HUES48 (cell line): Measurements from ENCODE around the gene ADM2.
"Not testable (repeated sequence)": the region's sequence is repeated elsewhere in the genome, so short reads cannot be mapped to it uniquely, and the experiment has no call there.

ENCODE experiments used
- H3K27ac ChIP-seq: one replicate; pipeline ENCODE4 v1.7.0; 2013; ENCODE audit warnings: low read depth, low read length, inconsistent platforms
- H3K27me3 ChIP-seq: 2 replicates; pipeline ENCODE4 v1.6.1; 2013; ENCODE audit warnings: mild to moderate bottlenecking, low read length; ENCODE audit not compliant: control insufficient read depth, insufficient read depth
- H3K36me3 ChIP-seq: 2 replicates; pipeline ENCODE4 v1.6.1; 2013; ENCODE audit warnings: low read length; ENCODE audit not compliant: control insufficient read depth, insufficient read depth
- H3K4me1 ChIP-seq: 2 replicates; pipeline ENCODE4 v1.6.1; 2013; ENCODE audit warnings: mild to moderate bottlenecking, low read length; ENCODE audit not compliant: control insufficient read depth, insufficient read depth
- H3K4me3 ChIP-seq: 2 replicates; pipeline ENCODE4 v1.5.1; 2013; ENCODE audit warnings: mild to moderate bottlenecking, low read depth, low read length
- H3K9ac ChIP-seq: 2 replicates; pipeline ENCODE4 v1.6.1; 2013; ENCODE audit warnings: mild to moderate bottlenecking, low read depth, low read length, moderate library complexity
- H3K9me3 ChIP-seq: 2 replicates; pipeline ENCODE4 v1.6.1; 2013; ENCODE audit warnings: low read length; ENCODE audit not compliant: control insufficient read depth, insufficient read depth

The ADM2 gene

DNA sequence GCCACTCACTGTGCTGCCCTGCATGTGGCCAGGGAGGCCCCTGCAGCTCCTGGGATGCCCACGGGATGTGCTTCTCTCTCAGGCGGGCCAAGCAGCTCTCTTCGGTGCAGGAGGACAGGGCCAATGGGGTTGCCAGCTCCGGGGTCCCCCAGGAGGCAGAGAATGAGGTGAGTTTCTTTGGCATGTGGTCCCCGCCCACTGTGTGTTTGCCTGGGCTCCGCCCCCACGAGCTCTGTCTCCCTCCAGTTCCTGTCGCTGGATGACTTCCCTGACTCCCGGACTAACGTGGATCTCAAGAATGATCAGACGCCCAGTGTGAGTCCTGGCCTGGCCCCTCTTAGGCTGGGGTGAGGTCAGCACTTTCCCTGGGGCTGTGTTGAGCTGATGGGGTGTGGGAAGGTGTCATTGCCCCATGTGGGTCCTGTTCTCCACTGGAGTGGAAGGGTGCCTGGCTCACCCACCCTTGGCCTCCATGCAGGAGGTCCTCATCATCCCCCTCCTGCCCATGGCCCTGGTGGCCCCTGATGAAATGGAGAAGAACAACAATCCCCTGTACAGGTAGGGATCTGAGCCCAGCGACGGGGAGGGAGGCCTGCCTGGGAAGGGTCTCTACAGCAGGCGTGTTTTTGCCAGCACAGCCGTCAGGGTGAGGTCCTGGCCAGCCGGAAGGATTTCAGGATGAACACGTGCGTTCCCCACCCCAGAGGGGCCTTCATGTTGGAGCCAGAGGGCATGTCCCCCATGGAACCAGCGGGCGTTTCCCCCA is 36.3 kb downstream of the ADM2 start:
- no peaks in the 10 kb centered on the region for H3K9me3 ChIP-seq
- no peaks in the 10 kb centered on the region for H3K4me1 ChIP-seq
- no peak overlapping the region for H3K9ac ChIP-seq
- H3K36me3 ChIP-seq, result peaks cover 53% of the 10 kb centered on the region
- no peak overlapping the region for H3K27ac ChIP-seq
- H3K4me3 ChIP-seq, result no peak overlapping the region
- no peaks in the 10 kb centered on the region for H3K27me3 ChIP-seq

DNA sequence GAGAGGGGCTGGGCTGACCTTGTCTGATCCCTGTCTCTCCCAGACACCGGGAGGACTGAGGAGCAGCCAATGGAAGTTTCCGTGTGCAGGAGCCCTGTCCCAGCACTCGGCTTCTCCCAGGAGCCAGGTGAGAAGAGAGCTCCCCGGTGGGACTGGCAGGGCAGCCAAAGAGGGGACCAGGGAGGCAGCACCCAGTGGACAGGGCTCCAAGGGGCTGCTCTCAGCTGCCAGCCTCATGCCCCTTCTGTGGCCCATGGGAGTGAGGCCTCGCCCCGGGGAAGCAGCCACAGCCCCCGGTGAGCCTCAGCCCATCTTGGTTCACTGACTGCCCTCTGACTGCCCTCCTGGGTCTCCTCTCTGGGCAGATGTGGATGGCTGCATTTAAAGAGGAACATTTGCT is 37.3 kb downstream of the ADM2 start:
- H3K27ac ChIP-seq, result no peak overlapping the region
- no peak overlapping the region for H3K4me3 ChIP-seq
- peaks cover 62% of the 10 kb centered on the region for H3K36me3 ChIP-seq
- H3K27me3 ChIP-seq, result no peaks in the 10 kb centered on the region
- H3K9me3 ChIP-seq, result no peaks in the 10 kb centered on the region
- H3K9ac ChIP-seq, result no peak overlapping the region
- H3K4me1 ChIP-seq, result no peaks in the 10 kb centered on the region

DNA sequence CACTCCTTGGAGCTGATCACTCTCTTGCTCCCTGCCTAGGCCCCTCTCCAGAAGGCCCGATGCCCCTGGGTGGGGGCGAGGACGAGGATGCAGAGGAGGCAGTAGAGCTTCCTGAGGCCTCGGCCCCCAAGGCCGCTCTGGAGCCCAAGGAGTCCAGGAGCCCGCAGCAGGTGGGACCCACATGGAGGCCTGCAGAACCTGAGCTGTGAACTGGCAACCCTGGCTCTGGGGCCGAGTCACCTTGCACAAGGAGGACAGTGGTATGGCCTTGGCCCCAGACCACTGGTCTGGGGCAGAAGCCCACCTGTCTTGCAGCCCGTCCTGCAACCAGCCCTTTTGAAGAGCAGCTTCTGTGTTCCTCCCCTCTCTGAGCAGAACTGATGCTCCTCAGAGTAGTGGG is 37.8 kb downstream of the ADM2 start:
- Histone ChIP-seq H3K9ac (no peak overlapping the region), H3K36me3 (peaks cover 67% of the 10 kb centered on the region), H3K4me3 (no peak overlapping the region)

DNA sequence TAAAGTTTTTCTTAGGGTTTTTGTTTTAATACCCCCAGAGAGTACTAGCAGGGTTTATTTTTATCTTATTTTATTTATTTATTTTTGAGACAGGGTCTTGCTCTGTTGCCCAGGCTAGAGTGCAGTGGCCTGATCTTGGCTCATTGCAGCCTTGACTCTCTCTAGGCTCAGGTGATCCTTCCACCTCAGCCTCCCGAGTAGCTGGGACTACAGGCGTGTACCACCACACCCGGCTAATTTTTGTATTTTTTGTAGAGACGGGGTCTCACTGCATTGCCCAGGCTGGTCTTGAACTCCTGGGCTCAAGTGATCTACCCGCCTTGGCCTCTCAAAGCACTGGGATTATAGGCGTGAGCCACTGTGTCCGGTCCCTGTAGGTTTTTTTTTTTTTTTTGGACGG is 38.8 kb downstream of the ADM2 start:
- not testable (repeated sequence) for H3K9me3 ChIP-seq, H3K27ac ChIP-seq, H3K27me3 ChIP-seq, H3K9ac ChIP-seq, H3K4me3 ChIP-seq, H3K4me1 ChIP-seq
- H3K36me3 ChIP-seq, result peaks cover 67% of the 10 kb centered on the region

More for the DNA sequence above, 37.8 kb downstream of the ADM2 start:
- no peaks in the 10 kb centered on the region for H3K9me3 ChIP-seq
- H3K4me1 ChIP-seq, result no peaks in the 10 kb centered on the region
- no peaks in the 10 kb centered on the region for H3K27me3 ChIP-seq
- H3K27ac ChIP-seq, result no peak overlapping the region

DNA sequence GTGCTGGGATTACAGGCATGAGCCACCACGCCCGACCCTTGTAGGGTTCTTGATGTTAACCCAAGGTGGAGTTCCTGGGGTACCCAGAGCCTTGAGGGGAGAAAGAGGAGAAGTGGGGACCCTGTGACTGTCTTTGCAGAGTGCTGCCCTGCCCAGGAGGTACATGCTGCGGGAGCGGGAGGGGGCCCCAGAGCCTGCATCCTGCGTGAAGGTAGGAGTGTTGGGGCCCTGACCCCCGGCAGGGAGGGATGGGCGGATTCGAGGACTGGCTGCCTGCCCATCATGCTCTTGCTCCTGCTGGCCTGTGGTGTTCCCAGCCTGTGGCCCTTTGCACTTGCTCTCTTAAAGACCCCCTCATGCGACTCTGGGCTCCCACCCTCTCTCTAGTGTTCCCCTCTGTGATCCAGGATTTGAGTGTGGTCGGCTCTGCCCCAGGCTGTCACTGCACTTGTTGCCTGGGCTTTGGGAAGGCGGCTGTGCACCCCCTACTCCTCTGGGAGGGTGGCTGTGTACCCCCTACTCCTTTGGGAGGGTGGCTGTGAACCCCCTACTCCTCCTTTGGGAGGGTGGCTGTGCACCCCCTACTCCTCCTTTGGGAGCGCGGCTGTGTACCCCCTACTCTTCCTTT is 39.6 kb downstream of the ADM2 start:
- Histone ChIP-seq H3K9ac (no peak overlapping the region), H3K9me3 (no peaks in the 10 kb centered on the region), H3K36me3 (peaks cover 67% of the 10 kb centered on the region), H3K27me3 (no peaks in the 10 kb centered on the region), H3K4me1 (no peaks in the 10 kb centered on the region), H3K27ac (no peak overlapping the region), H3K4me3 (no peak overlapping the region)

DNA sequence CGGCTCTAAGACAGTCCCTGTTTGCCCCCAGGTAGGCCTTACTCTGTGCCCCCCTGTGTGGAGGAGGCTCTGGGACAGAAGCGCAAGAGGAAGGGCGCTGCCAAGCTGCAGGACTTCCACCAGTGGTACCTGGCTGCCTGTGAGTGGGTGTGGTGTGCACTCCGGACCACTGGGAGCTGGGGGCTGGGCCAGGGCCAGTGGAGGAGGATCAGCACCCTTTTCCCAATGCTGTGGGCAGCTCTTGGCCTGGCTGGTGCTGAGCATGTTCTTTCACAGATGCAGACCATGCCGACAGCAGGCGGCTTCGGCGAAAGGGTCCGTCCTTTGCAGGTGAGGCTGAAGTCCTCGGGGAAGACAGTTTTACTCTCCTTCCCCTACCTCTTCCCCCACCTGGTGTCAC is 40.4 kb downstream of the ADM2 start:
- Histone ChIP-seq H3K4me3 (no peak overlapping the region), H3K36me3 (peaks cover 62% of the 10 kb centered on the region)

DNA sequence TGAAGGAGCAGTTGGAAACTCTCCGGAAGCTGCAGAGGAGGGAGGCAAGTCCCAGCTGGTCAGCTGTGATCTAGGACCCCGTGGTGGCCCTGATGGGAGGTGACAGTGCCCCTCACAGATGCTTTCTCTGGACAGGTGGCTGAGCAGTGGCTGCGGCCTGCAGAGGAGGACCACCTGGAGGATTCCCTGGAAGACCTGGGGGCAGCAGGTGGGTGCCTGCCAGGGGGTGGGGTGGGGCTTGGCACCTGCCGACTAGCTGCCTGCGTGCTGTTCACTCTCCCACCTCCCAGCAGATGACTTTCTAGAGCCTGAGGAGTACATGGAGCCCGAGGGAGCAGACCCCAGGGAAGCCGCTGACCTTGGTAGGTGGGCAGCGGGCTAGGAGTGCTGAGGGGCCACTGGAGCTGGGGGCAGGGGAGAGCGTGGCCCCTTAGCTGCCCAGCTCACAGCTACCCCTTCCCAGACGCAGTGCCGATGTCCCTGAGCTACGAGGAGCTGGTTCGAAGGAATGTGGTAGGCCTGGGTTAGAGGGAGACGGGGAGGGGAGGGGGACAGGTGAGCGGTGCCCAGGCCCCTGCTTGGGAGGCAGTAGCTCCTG is 41.0 kb downstream of the ADM2 start:
- Histone ChIP-seq H3K4me1 (peaks cover 4% of the 10 kb centered on the region; the same call in 1 of the 2 replicates), H3K9me3 (no peaks in the 10 kb centered on the region), H3K27me3 (peaks cover 7% of the 10 kb centered on the region), H3K36me3 (peaks cover 57% of the 10 kb centered on the region), H3K4me3 (no peak overlapping the region), H3K9ac (no peak overlapping the region), H3K27ac (no peak overlapping the region)

More for the DNA sequence above, 40.4 kb downstream of the ADM2 start:
- H3K9me3 ChIP-seq, result no peaks in the 10 kb centered on the region
- H3K4me1 ChIP-seq, result no peaks in the 10 kb centered on the region
- no peak overlapping the region for H3K27ac ChIP-seq
- no peak overlapping the region for H3K9ac ChIP-seq
- H3K27me3 ChIP-seq, result peaks cover 2% of the 10 kb centered on the region; the same call in 1 of the 2 replicates

DNA sequence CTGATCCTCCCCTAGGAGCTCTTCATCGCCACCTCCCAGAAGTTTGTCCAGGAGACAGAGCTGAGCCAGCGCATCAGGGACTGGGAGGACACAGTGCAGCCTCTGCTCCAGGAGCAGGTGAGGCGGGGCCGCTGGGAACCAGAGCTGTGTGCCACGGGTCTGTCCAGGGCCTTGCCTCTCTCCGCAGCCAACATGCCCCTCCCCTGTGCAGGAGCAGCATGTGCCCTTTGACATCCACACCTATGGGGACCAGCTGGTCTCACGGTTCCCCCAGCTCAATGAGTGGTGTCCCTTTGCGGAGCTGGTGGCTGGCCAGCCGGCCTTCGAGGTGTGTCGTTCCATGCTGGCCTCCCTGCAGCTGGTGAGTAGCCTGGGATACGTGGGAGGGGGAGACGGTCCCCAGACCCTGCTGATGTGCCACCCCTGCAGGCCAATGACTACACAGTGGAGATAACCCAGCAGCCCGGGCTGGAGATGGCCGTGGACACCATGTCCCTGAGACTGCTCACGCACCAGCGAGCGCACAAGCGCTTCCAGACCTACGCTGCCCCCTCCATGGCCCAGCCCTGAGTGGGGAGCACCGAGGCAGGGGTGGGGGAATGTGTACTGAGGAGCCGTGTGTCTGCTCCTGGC is 41.6 kb downstream of the ADM2 start:
- H3K9ac ChIP-seq, result no peak overlapping the region
- no peak overlapping the region for H3K4me3 ChIP-seq
- no peak overlapping the region for H3K27ac ChIP-seq
- H3K4me1 ChIP-seq, result peaks cover 4% of the 10 kb centered on the region; the same call in 1 of the 2 replicates
- H3K36me3 ChIP-seq, result peaks cover 51% of the 10 kb centered on the region
- H3K27me3 ChIP-seq, result peaks cover 14% of the 10 kb centered on the region
- H3K9me3 ChIP-seq, result no peaks in the 10 kb centered on the region

DNA sequence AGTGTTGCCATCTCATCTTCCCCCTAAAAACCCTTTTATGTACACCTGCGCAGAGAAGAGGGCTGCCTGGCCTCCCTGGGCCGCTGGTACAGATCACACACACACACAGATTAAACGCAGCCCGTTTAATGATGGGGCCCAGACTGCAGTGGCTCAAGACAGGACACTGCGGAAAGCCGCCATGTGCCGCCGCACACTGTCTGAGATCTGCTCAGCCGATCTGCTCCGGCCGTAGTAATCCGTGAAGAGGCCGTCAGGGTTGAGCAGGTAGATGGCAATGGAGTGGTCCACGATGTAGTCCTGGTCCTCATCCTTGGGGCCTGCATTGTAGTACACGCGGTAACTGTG is 42.1 kb downstream of the ADM2 start:
- H3K9ac ChIP-seq, result no peak overlapping the region
- no peaks in the 10 kb centered on the region for H3K9me3 ChIP-seq
- peaks cover 19% of the 10 kb centered on the region for H3K27me3 ChIP-seq
- no peak overlapping the region for H3K4me3 ChIP-seq
- peaks cover 46% of the 10 kb centered on the region for H3K36me3 ChIP-seq
- H3K4me1 ChIP-seq, result peaks cover 4% of the 10 kb centered on the region; the same call in 1 of the 2 replicates
- no peak overlapping the region for H3K27ac ChIP-seq

DNA sequence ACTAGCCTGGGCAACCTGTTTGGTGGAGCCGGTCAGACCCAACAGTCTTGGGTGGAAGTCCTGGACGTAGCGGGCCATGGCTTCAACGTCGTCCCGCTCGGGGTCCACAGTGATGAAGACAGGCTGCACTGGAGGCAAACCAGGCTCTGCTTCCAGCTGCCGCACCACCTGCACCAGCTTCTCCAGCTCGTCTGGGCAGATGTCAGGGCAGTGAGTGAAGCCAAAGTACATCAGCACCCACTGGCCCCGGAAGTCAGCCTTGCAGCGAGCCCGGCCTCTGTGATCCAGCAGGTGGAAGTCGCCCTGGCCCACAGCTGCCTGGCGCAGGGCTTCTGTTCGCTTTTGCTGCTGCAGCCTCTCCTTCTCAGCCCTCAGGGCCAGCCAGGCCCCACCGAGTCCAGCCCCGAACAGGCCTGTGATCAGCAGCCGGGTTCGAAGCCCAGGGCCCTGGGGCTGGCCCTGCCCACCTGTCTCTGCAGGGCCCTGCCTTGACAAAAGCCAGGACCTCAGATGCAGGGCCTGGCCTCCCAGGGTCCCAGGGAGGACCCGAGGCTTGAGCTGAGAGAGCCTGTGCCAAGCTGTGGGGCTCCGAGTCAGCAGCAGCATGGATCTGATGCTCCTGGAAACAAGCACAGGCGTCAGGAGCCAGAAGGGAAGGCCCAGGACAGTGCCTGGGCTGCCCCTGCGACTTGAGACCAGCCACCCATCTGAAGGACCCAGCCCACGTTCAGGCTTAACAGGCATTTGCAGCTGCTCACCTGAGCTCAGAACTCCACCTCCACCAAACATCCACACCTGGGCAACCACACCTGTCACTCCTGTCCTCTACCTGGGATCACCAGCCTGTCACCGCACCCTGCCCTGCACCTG is 42.7 kb downstream of the ADM2 start:
- H3K9ac ChIP-seq, result no peak overlapping the region

More for the DNA sequence above, 42.7 kb downstream of the ADM2 start:
- H3K4me1 ChIP-seq, result peaks cover 4% of the 10 kb centered on the region; the same call in 1 of the 2 replicates
- H3K9me3 ChIP-seq, result no peaks in the 10 kb centered on the region
- peak overlapping the region; percentile 87 for H3K4me3 ChIP-seq
- H3K27me3 ChIP-seq, result peaks cover 25% of the 10 kb centered on the region
- peaks cover 40% of the 10 kb centered on the region for H3K36me3 ChIP-seq
- H3K27ac ChIP-seq, result no peak overlapping the region
